ENCODE results near the gene HTRA1.

HTRA1 gene

DNA sequence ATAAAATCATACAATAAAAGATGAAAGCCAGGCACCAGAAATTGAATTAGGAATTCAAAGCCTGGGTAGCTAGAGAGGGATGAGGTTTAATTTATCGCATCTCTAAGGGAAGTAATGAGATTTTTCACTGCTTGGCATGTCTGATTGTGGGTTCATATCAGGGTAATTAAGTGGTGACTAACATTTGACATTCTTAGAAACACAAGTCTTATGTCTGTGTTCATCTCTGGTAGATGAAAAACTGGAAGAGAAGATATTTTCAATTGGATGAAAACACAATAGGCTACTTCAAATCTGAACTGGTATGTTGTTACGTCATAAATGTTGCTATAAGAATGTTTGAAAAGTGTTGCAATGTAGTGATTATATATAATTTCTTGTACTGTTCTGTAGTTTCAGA lies 43.7 kb upstream of the HTRA1 start (continued):
- TF ChIP-seq, protein P1, sequence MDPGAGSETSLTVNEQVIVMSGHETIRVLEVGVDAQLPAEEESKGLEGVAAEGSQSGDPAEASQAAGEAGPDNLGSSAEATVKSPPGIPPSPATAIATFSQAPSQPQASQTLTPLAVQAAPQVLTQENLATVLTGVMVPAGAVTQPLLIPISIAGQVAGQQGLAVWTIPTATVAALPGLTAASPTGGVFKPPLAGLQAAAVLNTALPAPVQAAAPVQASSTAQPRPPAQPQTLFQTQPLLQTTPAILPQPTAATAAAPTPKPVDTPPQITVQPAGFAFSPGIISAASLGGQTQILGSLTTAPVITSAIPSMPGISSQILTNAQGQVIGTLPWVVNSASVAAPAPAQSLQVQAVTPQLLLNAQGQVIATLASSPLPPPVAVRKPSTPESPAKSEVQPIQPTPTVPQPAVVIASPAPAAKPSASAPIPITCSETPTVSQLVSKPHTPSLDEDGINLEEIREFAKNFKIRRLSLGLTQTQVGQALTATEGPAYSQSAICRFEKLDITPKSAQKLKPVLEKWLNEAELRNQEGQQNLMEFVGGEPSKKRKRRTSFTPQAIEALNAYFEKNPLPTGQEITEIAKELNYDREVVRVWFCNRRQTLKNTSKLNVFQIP (CRISPR knock-in tag; IDR thresholded peaks at IDR 0.05; ENCODE audit: borderline replicate concordance, low read depth): no peak
- TF ChIP-seq SNAI2 (CRISPR knock-in tag; IDR thresholded peaks at IDR 0.05): no peak

DNA sequence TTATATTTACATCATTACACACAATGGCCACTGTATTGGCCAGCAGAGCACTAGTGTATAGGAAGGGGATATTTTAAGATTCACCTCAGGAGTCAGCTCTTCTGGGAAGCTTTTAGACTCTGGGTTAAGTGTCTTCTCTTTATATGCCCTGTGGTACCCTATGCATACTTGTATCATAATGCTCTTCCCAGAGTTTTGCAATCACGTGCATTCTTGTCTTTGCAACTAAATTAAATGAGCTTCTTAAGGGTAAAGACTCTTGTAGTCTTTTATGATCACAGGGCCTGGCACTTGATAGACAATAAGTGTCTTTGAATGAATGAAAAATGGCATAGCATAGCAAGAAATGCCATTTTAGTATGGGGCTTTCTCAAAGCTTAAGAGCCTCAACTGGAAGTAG lies 42.3 kb upstream of the HTRA1 start:
- TF ChIP-seq, protein P1 (CRISPR knock-in tag; IDR thresholded peaks at IDR 0.05; ENCODE audit: borderline replicate concordance, low read depth): no peak
- no peak for TF ChIP-seq ESRRG (CRISPR knock-in tag; IDR thresholded peaks at IDR 0.05)
- TF ChIP-seq PPARA (CRISPR knock-in tag; IDR thresholded peaks at IDR 0.05; ENCODE audit: borderline replicate concordance): no peak
- TF ChIP-seq GLIS3 (CRISPR knock-in tag; IDR thresholded peaks at IDR 0.05): no peak
- TF ChIP-seq, protein P2, sequence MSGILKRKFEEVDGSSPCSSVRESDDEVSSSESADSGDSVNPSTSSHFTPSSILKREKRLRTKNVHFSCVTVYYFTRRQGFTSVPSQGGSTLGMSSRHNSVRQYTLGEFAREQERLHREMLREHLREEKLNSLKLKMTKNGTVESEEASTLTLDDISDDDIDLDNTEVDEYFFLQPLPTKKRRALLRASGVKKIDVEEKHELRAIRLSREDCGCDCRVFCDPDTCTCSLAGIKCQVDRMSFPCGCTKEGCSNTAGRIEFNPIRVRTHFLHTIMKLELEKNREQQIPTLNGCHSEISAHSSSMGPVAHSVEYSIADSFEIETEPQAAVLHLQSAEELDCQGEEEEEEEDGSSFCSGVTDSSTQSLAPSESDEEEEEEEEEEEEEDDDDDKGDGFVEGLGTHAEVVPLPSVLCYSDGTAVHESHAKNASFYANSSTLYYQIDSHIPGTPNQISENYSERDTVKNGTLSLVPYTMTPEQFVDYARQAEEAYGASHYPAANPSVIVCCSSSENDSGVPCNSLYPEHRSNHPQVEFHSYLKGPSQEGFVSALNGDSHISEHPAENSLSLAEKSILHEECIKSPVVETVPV (CRISPR knock-in tag; IDR thresholded peaks at IDR 0.05): no peak
- no peak for TF ChIP-seq ZNF565 (CRISPR knock-in tag; conservative IDR thresholded peaks at IDR 0.05; ENCODE audit: low read depth)
- TF ChIP-seq OSR1 (CRISPR knock-in tag; IDR thresholded peaks at IDR 0.05): no peak
- TF ChIP-seq TOX (CRISPR knock-in tag; IDR thresholded peaks at IDR 0.05; ENCODE audit: borderline replicate concordance): no peak
- no peak for TF ChIP-seq ISL1 (CRISPR knock-in tag; IDR thresholded peaks at IDR 0.05)
- TF ChIP-seq, protein P3, sequence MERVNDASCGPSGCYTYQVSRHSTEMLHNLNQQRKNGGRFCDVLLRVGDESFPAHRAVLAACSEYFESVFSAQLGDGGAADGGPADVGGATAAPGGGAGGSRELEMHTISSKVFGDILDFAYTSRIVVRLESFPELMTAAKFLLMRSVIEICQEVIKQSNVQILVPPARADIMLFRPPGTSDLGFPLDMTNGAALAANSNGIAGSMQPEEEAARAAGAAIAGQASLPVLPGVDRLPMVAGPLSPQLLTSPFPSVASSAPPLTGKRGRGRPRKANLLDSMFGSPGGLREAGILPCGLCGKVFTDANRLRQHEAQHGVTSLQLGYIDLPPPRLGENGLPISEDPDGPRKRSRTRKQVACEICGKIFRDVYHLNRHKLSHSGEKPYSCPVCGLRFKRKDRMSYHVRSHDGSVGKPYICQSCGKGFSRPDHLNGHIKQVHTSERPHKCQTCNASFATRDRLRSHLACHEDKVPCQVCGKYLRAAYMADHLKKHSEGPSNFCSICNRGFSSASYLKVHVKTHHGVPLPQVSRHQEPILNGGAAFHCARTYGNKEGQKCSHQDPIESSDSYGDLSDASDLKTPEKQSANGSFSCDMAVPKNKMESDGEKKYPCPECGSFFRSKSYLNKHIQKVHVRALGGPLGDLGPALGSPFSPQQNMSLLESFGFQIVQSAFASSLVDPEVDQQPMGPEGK (CRISPR knock-in tag; IDR thresholded peaks at IDR 0.05; ENCODE audit: borderline replicate concordance): no peak
- TF ChIP-seq, protein P4, sequence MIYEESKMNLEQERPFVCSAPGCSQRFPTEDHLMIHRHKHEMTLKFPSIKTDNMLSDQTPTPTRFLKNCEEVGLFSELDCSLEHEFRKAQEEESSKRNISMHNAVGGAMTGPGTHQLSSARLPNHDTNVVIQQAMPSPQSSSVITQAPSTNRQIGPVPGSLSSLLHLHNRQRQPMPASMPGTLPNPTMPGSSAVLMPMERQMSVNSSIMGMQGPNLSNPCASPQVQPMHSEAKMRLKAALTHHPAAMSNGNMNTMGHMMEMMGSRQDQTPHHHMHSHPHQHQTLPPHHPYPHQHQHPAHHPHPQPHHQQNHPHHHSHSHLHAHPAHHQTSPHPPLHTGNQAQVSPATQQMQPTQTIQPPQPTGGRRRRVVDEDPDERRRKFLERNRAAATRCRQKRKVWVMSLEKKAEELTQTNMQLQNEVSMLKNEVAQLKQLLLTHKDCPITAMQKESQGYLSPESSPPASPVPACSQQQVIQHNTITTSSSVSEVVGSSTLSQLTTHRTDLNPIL (CRISPR knock-in tag; IDR thresholded peaks at IDR 0.05; ENCODE audit: low read depth): no peak
- TF ChIP-seq ZNF8 (CRISPR knock-in tag; IDR thresholded peaks at IDR 0.05): no peak
- no peak for TF ChIP-seq ZNF70 (CRISPR knock-in tag; IDR thresholded peaks at IDR 0.05)
- TF ChIP-seq SNAI2 (CRISPR knock-in tag; IDR thresholded peaks at IDR 0.05): no peak
- no peak for TF ChIP-seq BACH2 (CRISPR knock-in tag; IDR thresholded peaks at IDR 0.05; ENCODE audit: borderline replicate concordance)
- TF ChIP-seq, protein P5, sequence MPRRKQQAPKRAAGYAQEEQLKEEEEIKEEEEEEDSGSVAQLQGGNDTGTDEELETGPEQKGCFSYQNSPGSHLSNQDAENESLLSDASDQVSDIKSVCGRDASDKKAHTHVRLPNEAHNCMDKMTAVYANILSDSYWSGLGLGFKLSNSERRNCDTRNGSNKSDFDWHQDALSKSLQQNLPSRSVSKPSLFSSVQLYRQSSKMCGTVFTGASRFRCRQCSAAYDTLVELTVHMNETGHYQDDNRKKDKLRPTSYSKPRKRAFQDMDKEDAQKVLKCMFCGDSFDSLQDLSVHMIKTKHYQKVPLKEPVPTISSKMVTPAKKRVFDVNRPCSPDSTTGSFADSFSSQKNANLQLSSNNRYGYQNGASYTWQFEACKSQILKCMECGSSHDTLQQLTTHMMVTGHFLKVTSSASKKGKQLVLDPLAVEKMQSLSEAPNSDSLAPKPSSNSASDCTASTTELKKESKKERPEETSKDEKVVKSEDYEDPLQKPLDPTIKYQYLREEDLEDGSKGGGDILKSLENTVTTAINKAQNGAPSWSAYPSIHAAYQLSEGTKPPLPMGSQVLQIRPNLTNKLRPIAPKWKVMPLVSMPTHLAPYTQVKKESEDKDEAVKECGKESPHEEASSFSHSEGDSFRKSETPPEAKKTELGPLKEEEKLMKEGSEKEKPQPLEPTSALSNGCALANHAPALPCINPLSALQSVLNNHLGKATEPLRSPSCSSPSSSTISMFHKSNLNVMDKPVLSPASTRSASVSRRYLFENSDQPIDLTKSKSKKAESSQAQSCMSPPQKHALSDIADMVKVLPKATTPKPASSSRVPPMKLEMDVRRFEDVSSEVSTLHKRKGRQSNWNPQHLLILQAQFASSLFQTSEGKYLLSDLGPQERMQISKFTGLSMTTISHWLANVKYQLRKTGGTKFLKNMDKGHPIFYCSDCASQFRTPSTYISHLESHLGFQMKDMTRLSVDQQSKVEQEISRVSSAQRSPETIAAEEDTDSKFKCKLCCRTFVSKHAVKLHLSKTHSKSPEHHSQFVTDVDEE (CRISPR knock-in tag; IDR thresholded peaks at IDR 0.05): no peak
- no peak for TF ChIP-seq RARB (CRISPR knock-in tag; IDR thresholded peaks at IDR 0.05)
- no peak for ATAC-seq

DNA sequence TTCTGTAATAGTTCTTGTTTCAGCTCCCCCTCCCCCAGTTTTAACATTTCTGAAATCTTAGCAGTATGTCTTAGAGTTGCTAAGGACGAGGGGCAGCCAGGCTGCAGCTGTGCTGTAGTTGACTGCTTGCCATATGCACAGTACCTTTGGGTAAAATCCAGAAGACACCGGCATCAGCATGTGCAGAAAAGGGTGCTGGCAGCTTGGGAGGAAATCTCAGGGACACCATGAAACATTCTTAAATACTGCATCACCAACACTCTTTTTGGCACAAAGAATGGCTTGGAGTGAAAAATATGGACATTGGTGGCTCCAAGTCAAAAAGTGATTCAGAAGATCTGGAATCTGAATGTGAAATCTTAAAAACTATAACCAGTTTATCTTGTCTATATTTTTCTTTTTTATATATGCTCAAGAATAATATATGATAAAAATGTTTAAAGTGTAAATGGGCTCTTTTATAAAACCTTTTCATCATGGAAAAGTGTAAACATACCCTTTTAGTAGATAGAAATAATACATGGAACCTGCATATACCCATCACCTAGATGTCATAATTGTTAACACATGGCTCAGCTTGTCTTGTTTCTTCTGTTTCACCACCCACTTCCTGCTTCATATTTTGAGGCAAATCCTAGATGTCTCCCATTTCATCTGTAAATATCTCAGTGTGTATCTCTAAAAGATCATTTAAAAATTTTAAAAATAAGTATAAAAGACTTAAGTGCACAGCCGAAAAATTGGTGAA lies 41.3 kb upstream of the HTRA1 start:
- ATAC-seq: peak; percentile 80
- no peak for TF ChIP-seq RARB (CRISPR knock-in tag; IDR thresholded peaks at IDR 0.05)
- TF ChIP-seq, protein P5 (CRISPR knock-in tag; IDR thresholded peaks at IDR 0.05): no peak
- TF ChIP-seq BACH2 (CRISPR knock-in tag; IDR thresholded peaks at IDR 0.05; ENCODE audit: borderline replicate concordance): no peak
- TF ChIP-seq ESRRG (CRISPR knock-in tag; IDR thresholded peaks at IDR 0.05): no peak
- TF ChIP-seq, protein P4 (CRISPR knock-in tag; IDR thresholded peaks at IDR 0.05; ENCODE audit: low read depth): no peak
- TF ChIP-seq ZNF8 (CRISPR knock-in tag; IDR thresholded peaks at IDR 0.05): no peak
- no peak for TF ChIP-seq ZFP3 (CRISPR knock-in tag; IDR thresholded peaks at IDR 0.05)
- TF ChIP-seq SNAI2 (CRISPR knock-in tag; IDR thresholded peaks at IDR 0.05): no peak
- TF ChIP-seq ZC3H10 (CRISPR knock-in tag; IDR thresholded peaks at IDR 0.05): no peak
- TF ChIP-seq, protein P2 (CRISPR knock-in tag; IDR thresholded peaks at IDR 0.05): no peak

All from SK-N-SH treated with all-trans-retinoic acid at 6 μM for 48 hours (cell line).